Esophagus muscularis mucosa (tissue), 3 donors: ENCODE measurements around the gene OR4X1.

Source experiments
- POLR2AphosphoS5 ChIP-seq, 2 donors: sonication (generic); formaldehyde crosslinking; IDR thresholded peaks; one replicate each; pipeline ENCODE4 v1.6.1; 2017; ENCODE audit warnings: antibody characterized with exemption in 2 of 2
- TF ChIP-seq, protein P1 (sequence below), 3 experiments: fragments of 200-600 bp in 2 of 3; fragments of 450-650 bp in 1 of 3; sonication (generic) in 2 of 3; IDR thresholded peaks; one replicate each; pipeline ENCODE4 v1.5.1; 2017 to 2019; ENCODE audit warnings: antibody characterized with exemption in 3 of 3, mild to moderate bottlenecking in 2 of 3, moderate library complexity in 1 of 3

DNA sequence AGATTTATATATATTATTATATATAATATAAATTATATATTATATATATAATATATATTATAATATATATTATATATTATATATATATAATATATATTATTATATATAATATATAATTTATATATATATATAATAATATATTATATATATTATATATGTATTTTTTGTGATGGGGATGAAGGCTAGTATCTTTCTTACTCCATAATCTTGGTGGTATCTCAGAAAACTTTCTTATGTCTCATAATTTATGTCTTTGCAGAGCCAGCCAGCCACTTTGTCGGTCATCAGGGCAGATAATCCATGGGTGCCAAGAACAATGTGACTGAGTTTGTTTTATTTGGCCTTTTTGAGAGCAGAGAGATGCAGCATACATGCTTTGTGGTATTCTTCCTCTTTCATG is 42.3 kb downstream of the OR4X1 start, which contains the start of gene OR4S1:
- TF ChIP-seq, protein P1, sequence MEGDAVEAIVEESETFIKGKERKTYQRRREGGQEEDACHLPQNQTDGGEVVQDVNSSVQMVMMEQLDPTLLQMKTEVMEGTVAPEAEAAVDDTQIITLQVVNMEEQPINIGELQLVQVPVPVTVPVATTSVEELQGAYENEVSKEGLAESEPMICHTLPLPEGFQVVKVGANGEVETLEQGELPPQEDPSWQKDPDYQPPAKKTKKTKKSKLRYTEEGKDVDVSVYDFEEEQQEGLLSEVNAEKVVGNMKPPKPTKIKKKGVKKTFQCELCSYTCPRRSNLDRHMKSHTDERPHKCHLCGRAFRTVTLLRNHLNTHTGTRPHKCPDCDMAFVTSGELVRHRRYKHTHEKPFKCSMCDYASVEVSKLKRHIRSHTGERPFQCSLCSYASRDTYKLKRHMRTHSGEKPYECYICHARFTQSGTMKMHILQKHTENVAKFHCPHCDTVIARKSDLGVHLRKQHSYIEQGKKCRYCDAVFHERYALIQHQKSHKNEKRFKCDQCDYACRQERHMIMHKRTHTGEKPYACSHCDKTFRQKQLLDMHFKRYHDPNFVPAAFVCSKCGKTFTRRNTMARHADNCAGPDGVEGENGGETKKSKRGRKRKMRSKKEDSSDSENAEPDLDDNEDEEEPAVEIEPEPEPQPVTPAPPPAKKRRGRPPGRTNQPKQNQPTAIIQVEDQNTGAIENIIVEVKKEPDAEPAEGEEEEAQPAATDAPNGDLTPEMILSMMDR (IDR thresholded peaks at IDR 0.05): no peak
- TF ChIP-seq POLR2AphosphoS5 (IDR thresholded peaks at IDR 0.05): no peak
